Measurements from ENCODE around the gene FXYD3. TPM values are rescaled to one million over a fixed set of nuclear protein-coding genes. Genes with fewer than 3 reads are reported as not detected.

FXYD3 gene
- total and polyA plus RNA-seq, 2 of the 13 experiments (the other 11 are each of a cell fraction or from before 2014, with no cell fraction given), result 4.9 TPM; not detected in 1

- POLR2A ChIA-PET, result no interaction called here
- intact Hi-C loops (cut with micrococcal nuclease; ENCODE audit: unreplicated experiment) (no loop called here), in situ Hi-C loops (cut with HindIII; ENCODE audit: extremely low pct_ligation_motif_present, low pct_unique_long_range_greater_than_20kb) (no loop called here)
- Histone ChIP-seq H3K79me2 (ENCODE audit: insufficient read depth, low read length) (no peaks in the 10 kb centered on the region), H4K20me1 (ENCODE audit: insufficient read depth, low read length) (no peaks in the 10 kb centered on the region), H3K27me3 (ENCODE audit: control insufficient read depth in 1 of 2, insufficient read depth in 2 of 2, low read length in 2 of 2) (peaks cover 0 to 18% of the 10 kb centered on the region in 2 experiments; a peak in 3 of 5 replicates), H3K4me3 (replicated peaks in 1 of 3; ENCODE audit: insufficient read depth in 1 of 3, low read depth in 2 of 3, low read length in 3 of 3) (no peak overlapping the region), H3K4me2 (ENCODE audit: low read depth, low read length) (no peak overlapping the region), H3K27ac (ENCODE audit: extremely low read length, insufficient read depth, low read length) (no peak overlapping the region), H2AFZ (ENCODE audit: low read length) (no peak overlapping the region), H3K9me3 (ENCODE audit: low read length) (no peaks in the 10 kb centered on the region), H3K36me3 (replicated peaks in 1 of 2; ENCODE audit: control insufficient read depth in 1 of 2, insufficient read depth in 2 of 2, low read length in 2 of 2) (no peaks in the 10 kb centered on the region), H3K9ac (ENCODE audit: insufficient read depth, low read depth, low read length) (no peak overlapping the region), H3K4me1 (ENCODE audit: insufficient read depth, low read length) (peaks cover 22% of the 10 kb centered on the region)
- CTCF ChIA-PET (ENCODE audit: low intra/inter-chr PET ratio, low total read pairs), result interaction anchor here (1.0 to 2.0 kb wide), 2 partner anchors 23 to 116 kb away, joined by 3 to 7 read pairs; no protein-coding TSS in a partner anchor
- 56% methylated on average over 8 of the region's 8 CpGs for WGBS (ENCODE audit: low lambda C conversion rate)
- no peak for FAIRE-seq
- no peak for ATAC-seq
- no TSS peak for BruUV-seq (replicated peaks)
- no peak for DNase-seq (ENCODE audit: low spot score)
- TF ChIP-seq ZNF430 (CRISPR knock-in tag; IDR thresholded peaks at IDR 0.05), result no peak
- TF ChIP-seq, protein P1, sequence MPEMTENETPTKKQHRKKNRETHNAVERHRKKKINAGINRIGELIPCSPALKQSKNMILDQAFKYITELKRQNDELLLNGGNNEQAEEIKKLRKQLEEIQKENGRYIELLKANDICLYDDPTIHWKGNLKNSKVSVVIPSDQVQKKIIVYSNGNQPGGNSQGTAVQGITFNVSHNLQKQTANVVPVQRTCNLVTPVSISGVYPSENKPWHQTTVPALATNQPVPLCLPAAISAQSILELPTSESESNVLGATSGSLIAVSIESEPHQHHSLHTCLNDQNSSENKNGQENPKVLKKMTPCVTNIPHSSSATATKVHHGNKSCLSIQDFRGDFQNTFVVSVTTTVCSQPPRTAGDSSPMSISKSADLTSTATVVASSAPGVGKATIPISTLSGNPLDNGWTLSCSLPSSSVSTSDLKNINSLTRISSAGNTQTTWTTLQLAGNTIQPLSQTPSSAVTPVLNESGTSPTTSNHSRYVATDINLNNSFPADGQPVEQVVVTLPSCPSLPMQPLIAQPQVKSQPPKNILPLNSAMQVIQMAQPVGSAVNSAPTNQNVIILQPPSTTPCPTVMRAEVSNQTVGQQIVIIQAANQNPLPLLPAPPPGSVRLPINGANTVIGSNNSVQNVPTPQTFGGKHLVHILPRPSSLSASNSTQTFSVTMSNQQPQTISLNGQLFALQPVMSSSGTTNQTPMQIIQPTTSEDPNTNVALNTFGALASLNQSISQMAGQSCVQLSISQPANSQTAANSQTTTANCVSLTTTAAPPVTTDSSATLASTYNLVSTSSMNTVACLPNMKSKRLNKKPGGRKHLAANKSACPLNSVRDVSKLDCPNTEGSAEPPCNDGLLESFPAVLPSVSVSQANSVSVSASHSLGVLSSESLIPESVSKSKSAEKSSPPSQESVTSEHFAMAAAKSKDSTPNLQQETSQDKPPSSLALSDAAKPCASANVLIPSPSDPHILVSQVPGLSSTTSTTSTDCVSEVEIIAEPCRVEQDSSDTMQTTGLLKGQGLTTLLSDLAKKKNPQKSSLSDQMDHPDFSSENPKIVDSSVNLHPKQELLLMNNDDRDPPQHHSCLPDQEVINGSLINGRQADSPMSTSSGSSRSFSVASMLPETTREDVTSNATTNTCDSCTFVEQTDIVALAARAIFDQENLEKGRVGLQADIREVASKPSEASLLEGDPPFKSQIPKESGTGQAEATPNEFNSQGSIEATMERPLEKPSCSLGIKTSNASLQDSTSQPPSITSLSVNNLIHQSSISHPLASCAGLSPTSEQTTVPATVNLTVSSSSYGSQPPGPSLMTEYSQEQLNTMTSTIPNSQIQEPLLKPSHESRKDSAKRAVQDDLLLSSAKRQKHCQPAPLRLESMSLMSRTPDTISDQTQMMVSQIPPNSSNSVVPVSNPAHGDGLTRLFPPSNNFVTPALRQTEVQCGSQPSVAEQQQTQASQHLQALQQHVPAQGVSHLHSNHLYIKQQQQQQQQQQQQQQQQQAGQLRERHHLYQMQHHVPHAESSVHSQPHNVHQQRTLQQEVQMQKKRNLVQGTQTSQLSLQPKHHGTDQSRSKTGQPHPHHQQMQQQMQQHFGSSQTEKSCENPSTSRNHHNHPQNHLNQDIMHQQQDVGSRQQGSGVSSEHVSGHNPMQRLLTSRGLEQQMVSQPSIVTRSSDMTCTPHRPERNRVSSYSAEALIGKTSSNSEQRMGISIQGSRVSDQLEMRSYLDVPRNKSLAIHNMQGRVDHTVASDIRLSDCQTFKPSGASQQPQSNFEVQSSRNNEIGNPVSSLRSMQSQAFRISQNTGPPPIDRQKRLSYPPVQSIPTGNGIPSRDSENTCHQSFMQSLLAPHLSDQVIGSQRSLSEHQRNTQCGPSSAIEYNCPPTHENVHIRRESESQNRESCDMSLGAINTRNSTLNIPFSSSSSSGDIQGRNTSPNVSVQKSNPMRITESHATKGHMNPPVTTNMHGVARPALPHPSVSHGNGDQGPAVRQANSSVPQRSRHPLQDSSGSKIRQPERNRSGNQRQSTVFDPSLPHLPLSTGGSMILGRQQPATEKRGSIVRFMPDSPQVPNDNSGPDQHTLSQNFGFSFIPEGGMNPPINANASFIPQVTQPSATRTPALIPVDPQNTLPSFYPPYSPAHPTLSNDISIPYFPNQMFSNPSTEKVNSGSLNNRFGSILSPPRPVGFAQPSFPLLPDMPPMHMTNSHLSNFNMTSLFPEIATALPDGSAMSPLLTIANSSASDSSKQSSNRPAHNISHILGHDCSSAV (CRISPR knock-in tag; IDR thresholded peaks at IDR 0.05; ENCODE audit: borderline replicate concordance), result no peak
Observed at GRCh38 chr19:35089554-35089953, 26.1 kb upstream of the FXYD3 start.
